Rectal smooth muscle tissue (tissue), 1 donor: Measurements from ENCODE around the gene MOV10L1.

Experiments used
- H3K27ac ChIP-seq: one replicate; pipeline ENCODE4 v1.7.0; 2013; ENCODE audit warnings: low read depth, low read length, inconsistent platforms
- H3K27me3 ChIP-seq: one replicate; pipeline ENCODE4 v1.7.0; 2013; ENCODE audit warnings: low read length; ENCODE audit not compliant: control insufficient read depth, insufficient read depth
- H3K36me3 ChIP-seq: one replicate; pipeline ENCODE4 v1.7.0; 2013; ENCODE audit warnings: low read length; ENCODE audit not compliant: control insufficient read depth, insufficient read depth
- H3K4me1 ChIP-seq: one replicate; pipeline ENCODE4 v1.7.0; 2013; ENCODE audit warnings: low read length; ENCODE audit not compliant: control insufficient read depth, insufficient read depth
- H3K4me3 ChIP-seq: one replicate; pipeline ENCODE4 v1.7.0; 2013; ENCODE audit warnings: low read length
- H3K9ac ChIP-seq: one replicate; pipeline ENCODE4 v1.7.0; 2013; ENCODE audit warnings: low read length

The MOV10L1 gene

DNA sequence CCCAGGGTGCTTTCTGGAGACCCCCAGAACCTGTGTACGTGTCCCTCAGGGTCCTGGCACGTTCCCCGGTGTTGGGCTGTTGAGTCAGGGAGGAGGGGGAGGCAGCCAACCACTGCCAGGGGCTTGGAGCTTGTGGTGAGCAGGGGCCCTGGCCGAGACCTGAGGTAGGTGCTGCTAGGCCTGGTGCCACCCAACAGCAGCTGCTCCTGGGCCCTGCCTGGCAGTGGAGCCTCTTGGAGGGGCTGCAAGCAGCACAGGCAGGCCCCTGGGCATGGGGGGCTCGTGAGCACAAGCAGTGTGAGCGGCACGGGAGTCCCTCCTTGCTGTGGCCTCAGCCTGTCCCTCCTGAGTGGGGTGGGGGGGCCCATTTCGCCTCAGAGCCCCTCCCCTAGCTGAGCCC lies 103.8 kb downstream of the MOV10L1 start:
- Histone ChIP-seq H3K4me1 (peaks cover 9% of the 10 kb centered on the region), H3K36me3 (peaks cover 4% of the 10 kb centered on the region), H3K4me3 (no peak overlapping the region), H3K27me3 (no peaks in the 10 kb centered on the region), H3K9ac (no peak overlapping the region), H3K27ac (no peak overlapping the region)

DNA sequence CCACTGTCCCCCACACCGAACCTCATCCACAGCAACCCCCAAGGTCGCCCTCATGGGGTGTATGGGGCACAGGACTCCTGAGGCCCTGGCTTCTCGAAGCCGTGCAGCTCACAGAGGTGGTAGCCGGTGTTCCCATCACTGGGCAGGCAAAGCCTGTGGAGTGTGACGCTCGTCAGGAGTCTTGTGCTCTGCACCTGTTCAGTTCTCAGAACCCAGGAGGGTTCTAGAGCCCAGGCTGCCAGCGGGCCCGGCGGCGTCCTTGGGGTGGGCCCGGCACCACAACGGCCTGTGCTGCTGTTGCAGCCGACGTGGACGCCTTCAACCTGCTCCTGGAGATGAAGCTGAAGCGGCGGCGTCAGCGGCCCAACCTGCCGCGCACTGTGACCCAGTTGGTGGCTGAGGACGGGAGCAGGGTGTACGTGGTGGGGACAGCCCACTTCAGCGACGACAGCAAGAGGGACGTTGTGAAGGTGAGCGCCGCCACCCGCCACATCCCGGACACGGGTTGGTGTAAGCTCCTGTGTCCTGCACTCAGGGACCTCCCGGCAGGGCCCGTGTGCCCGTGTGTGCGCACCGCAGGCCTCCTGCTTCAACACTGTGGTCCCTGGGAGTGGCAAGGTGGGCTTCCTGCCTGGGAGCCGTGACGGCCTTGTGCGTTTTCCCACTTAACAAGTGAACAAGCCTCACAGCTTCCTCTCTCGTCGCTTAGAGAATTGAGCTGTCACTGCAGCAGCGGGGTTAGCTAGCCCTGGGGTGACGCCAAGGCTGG lies 104.4 kb downstream of the MOV10L1 start:
- Histone ChIP-seq H3K9ac (no peak overlapping the region), H3K27ac (no peak overlapping the region), H3K36me3 (peaks cover 4% of the 10 kb centered on the region), H3K27me3 (no peaks in the 10 kb centered on the region), H3K4me3 (no peak overlapping the region), H3K4me1 (peaks cover 9% of the 10 kb centered on the region)

DNA sequence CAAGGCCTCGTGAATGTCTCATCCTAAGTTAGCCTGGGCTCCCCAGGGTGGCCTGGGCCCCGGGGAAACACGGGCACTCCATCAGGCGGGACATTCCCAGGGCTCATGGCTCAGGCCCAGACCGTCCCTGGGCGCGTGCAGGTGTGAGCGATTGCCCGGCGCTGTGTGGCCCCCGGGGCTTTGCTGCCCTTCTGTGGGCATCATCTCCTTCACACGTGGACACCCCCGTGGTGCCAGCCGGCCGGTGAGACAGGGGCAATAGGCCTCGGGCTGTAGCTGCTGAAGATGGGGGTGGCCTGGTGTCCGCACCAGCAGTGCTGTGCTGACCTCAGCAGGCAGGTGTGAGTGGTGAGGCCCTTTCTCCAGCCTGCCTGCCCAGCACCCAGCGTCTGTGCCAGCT lies 106.5 kb downstream of the MOV10L1 start:
- H3K36me3 ChIP-seq: peaks cover 4% of the 10 kb centered on the region

DNA sequence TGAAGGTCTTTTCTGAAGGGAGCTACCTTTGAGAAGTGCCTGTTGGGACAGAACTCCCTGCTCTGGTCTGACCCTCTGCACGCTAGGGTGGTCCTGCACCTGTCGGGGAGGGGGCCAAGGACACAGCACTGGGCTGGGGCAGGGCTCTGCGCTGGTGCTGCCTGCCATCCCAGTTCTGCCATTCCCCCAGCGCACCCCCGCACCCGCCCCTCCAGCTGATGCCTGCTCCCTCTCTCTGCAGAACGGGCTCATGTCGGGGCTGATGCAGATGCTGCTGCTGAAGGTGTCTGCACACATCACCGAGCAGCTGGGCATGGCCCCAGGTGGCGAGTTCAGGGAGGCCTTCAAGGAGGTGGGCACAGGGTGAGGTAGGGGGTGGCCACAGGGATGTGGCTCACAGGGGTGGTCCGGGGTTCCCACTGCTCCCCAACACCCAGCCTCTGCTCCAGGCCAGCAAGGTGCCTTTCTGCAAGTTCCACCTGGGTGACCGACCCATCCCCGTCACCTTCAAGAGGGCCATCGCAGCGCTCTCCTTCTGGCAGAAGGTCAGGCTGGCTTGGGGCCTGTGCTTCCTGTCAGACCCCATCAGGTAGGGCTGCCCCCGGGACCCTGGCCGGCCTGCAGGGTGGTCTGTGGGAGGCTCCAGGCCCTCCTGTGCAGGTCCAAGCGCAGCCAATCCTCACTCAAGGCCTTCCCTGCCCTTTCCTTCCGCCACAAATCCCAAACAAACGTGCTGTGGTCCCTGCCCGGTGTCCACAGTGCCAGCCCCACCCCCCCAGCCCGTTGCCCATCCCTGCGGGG lies 107.4 kb downstream of the MOV10L1 start:
- Histone ChIP-seq H3K9ac (no peak overlapping the region), H3K4me3 (no peak overlapping the region), H3K27me3 (no peaks in the 10 kb centered on the region), H3K4me1 (peaks cover 11% of the 10 kb centered on the region), H3K36me3 (peaks cover 4% of the 10 kb centered on the region), H3K27ac (no peak overlapping the region)

More for the DNA sequence above, 106.5 kb downstream of the MOV10L1 start:
- Histone ChIP-seq H3K27me3 (no peaks in the 10 kb centered on the region), H3K27ac (no peak overlapping the region), H3K9ac (no peak overlapping the region), H3K4me3 (no peak overlapping the region), H3K4me1 (peaks cover 7% of the 10 kb centered on the region)

DNA sequence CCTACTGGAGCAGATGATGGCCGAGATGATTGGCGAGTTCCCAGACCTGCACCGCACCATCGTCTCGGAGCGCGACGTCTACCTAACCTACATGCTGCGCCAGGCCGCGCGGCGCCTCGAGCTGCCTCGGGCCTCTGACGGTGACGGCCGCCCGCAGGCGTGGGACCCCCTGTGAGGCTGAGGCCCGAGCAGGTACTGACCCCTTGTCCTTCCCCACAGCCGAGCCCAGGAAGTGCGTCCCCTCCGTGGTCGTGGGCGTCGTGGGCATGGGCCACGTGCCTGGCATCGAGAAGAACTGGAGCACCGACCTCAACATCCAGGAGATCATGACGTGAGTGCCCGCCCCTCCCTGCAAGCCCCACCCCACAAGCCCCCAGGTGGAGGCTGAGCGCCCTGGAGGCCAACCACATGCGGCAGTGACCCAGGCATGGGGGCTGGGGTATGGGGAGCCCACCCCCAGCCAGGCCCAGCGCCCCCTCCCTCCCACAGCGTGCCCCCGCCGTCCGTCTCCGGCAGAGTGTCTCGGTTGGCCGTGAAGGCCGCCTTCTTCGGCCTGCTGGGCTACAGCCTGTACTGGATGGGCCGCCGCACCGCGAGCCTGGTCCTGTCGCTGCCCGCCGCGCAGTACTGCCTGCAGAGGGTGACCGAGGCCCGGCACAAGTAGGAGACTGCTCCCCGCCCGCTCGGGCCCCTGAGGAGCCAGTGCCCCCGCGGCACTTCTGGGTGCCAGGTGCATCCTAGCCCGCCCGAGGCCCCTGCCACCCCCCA lies 108.2 kb downstream of the MOV10L1 start:
- H3K9ac ChIP-seq: no peak overlapping the region
- no peaks in the 10 kb centered on the region for H3K27me3 ChIP-seq
- H3K4me1 ChIP-seq: peaks cover 13% of the 10 kb centered on the region
- peaks cover 4% of the 10 kb centered on the region for H3K36me3 ChIP-seq
- no peak overlapping the region for H3K4me3 ChIP-seq
- no peak overlapping the region for H3K27ac ChIP-seq

DNA sequence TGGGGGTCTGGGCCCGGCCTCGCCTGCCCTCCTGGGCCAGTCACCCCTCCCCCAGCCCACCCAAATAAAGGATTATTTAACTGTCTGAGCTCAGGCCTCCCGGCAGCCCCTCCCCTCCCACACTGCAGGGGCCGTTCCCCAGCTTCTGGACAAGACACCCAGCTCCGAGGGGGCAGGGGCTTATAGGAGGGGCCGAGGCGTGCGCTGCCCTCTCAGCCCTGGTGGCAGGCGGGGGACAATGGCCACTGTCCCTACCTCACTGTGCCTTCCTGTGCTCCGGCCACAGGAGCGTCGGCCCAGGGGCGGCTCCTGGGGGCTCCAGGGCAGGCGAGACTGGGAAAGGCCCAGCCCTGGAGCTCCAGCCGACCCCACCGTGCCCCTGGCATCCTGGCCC lies 108.8 kb downstream of the MOV10L1 start:
- Histone ChIP-seq H3K4me1 (peaks cover 13% of the 10 kb centered on the region), H3K36me3 (peaks cover 4% of the 10 kb centered on the region), H3K27me3 (no peaks in the 10 kb centered on the region), H3K4me3 (no peak overlapping the region), H3K9ac (no peak overlapping the region), H3K27ac (no peak overlapping the region)

DNA sequence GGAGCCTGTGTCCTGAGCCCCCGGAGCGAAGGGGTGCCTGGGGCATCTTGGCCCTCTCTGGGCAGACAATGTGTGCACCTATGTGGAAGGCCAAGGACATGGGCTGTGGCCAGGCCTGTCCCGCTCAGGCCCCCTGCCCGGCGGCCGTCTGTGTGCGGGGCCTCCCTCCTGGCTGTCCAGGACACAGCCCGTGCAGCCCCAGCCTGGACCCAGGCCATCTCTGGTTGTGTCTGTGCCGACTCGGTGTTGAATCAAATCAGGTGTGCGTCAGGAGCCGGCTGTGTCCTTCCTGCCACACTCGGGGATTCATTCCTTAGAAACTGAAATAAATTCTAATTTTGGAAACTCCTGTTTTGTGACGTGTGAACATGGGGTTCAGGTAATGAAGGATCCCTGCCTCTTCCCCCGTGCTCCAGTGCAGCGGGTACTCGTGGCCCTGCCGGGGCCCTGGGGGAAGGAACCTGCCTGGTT lies 109.5 kb downstream of the MOV10L1 start:
- H3K27me3 ChIP-seq: no peaks in the 10 kb centered on the region
- peak overlapping the region; percentile 68 for H3K4me3 ChIP-seq
- peaks cover 4% of the 10 kb centered on the region for H3K36me3 ChIP-seq
- no peak overlapping the region for H3K9ac ChIP-seq
- H3K4me1 ChIP-seq: peaks cover 13% of the 10 kb centered on the region
- H3K27ac ChIP-seq: no peak overlapping the region

DNA sequence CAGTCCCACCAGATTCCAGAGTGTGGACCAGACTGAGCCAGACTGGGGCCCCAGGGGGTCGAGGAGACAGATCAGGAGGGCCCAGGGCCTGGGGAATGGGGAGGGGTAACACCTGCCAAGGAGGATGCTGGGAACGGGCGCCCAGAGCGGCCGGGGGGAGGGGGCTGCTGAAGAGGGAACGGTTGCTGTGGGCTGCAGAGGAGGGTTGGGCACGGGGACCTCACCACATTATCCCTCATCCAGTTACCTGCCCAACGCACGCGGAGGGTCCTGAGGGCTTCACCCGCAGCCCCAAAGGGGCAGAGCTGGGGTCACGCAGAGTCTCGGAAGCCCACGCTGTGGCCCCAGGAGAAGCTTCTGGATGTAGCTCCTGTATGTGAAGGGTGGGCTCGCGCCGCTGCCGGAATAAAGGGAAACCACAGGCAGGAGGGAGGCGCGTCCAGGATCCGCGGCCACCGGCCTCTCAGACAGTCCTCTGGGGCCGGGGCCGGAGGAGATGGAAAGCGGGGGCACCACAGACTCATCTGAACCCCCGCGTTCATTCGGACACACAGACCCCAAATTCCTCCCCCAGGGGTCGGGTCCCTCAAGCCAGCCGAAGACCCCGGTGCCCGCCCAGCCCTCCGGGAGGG lies 110.1 kb downstream of the MOV10L1 start:
- no peaks in the 10 kb centered on the region for H3K27me3 ChIP-seq
- H3K27ac ChIP-seq: peak overlapping the region; percentile 14
- H3K4me3 ChIP-seq: peak overlapping the region; percentile 68
- peak overlapping the region; percentile 62 for H3K9ac ChIP-seq
- no peaks in the 10 kb centered on the region for H3K36me3 ChIP-seq
- H3K4me1 ChIP-seq: peaks cover 13% of the 10 kb centered on the region

DNA sequence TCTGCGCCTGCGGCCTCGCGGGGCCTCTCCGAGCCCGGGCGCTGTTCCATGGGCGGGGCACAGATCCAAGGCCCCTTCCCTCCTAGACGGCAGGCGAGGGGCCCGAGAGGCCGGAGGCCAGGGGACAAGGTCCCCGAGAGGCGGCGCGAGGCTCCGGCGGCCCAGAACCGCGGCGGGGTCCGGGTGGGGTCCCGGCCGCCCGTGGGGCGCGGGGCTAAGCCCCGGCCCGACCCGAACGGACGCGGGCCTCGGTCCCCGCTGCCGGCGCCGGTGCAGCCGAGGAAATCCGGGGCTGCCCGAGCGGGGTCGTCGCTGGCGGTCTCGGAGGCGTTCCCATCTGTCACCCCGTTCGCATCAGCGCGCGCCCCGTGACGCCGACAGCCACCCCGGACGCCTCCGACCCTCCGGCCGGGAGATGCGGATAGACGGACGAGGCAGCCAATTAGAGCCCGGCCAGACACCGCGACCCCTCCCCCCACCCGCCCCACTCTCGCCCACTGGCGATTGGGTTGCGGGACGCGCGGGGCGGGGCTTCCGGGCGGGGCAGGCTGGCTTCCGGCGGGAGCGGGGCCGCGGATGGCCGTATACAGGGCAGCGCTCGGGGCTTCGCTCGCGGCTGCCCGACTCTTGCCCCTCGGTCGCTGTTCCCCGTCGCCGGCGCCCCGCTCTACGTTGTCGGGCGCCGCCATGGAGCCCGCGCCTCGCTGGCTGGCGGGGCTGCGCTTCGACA lies 110.8 kb downstream of the MOV10L1 start, which contains the start of gene SELENOO:
Gene SELENOO, plus strand, starts transcription at position 551 of the 730 bp plus-strand sequence. Its CDS starts 26 bp downstream, at position 577.
- Histone ChIP-seq H3K9ac (peak within 1 kb of the TSS; percentile 62), H3K4me3 (peak within 1 kb of the TSS; percentile 73), H3K4me1 (peaks cover 13% of the 10 kb centered on the region), H3K27me3 (no peaks in the 10 kb centered on the region), H3K36me3 (no peaks in the 10 kb centered on the region), H3K27ac (peak within 1 kb of the TSS; percentile 59)

DNA sequence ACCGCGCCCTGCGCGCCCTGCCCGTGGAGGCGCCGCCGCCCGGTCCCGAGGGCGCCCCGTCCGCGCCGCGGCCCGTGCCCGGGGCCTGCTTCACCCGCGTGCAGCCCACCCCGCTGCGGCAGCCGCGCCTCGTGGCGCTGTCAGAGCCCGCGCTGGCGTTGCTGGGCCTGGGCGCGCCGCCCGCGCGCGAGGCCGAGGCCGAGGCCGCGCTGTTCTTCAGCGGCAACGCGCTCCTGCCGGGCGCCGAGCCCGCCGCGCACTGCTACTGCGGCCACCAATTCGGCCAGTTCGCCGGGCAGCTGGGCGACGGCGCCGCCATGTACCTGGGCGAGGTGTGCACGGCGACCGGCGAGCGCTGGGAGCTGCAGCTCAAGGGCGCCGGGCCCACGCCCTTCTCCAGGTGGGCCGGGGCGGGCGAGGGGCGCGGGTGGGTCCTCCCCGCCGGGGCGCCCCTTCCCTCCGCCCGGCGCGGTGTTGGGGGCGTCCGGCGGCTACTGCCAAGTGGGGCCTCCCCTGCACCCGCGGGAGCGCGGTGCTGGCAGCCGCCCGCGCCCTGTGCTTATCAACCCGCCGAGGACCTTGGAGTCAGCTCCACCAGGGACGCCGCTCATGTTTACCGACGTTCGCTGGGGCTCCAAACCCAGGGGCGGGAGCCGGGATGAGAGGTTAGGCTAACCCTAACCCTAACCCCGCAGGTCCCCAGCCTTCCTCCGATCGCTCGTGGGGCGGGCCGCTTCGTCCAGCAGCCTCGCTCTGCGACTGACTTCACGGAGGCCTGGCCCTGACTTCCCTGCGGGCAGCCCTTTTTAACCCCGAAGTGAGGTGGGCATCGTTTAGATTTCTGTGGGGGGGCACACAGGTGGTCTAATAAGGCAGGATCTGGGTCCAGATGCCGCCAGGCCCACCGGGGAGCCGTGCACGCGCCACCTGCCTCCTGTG lies 111.7 kb downstream of the MOV10L1 start:
- H3K27ac ChIP-seq: peak overlapping the region; percentile 59
- H3K4me1 ChIP-seq: peaks cover 13% of the 10 kb centered on the region
- peak overlapping the region; percentile 61 for H3K9ac ChIP-seq
- peak overlapping the region; percentile 73 for H3K4me3 ChIP-seq
- no peaks in the 10 kb centered on the region for H3K36me3 ChIP-seq
- H3K27me3 ChIP-seq: no peaks in the 10 kb centered on the region
